SU-DHL-6 (cell line): ENCODE results near the gene TBX19.

Experiments
- H2AFZ ChIP-seq: fragments of 200-600 bp; sonication (generic); 2 replicates; pipeline ENCODE4 v1.6.1; 2014; ENCODE audit warnings: low read depth, mild to moderate bottlenecking, moderate library complexity, mixed read lengths, antibody characterized with exemption, low read length; ENCODE audit not compliant: severe bottlenecking
- H3F3A ChIP-seq: fragments of 200-600 bp; shearing (Covaris generic); 2 replicates; pipeline ENCODE4 v1.6.0; 2016; ENCODE audit warnings: antibody characterized with exemption, mild to moderate bottlenecking; ENCODE audit not compliant: insufficient read depth
- H3K27ac ChIP-seq: fragments of 200-600 bp; sonication (generic); 2 replicates; pipeline ENCODE4 v1.5.1; 2016; ENCODE audit warnings: low read depth, mild to moderate bottlenecking, low read length, moderate library complexity, mixed read lengths
- H3K27me3 ChIP-seq: fragments of 200-600 bp; sonication (generic), shearing (Covaris generic); 2 replicates; pipeline ENCODE4 v1.6.0; 2014; ENCODE audit warnings: mild to moderate bottlenecking, low read length
- H3K36me3 ChIP-seq: fragments of 200-600 bp; sonication (generic); 2 replicates; pipeline ENCODE4 v1.6.1; 2014; ENCODE audit warnings: mild to moderate bottlenecking, low read length, mixed read lengths
- H3K4me2 ChIP-seq: fragments of 300-600, 200-600 bp; shearing (Covaris generic), sonication (generic); 2 replicates; pipeline ENCODE4 v1.6.0; 2014; ENCODE audit warnings: low read length, low read depth, mild to moderate bottlenecking; ENCODE audit not compliant: poor library complexity, severe bottlenecking
- H3K4me3 ChIP-seq: fragments of 200-600 bp; sonication (generic); 2 replicates; pipeline ENCODE4 v1.5.1; 2014; ENCODE audit warnings: antibody characterized with exemption, low read length, mild to moderate bottlenecking, mixed read lengths; ENCODE audit not compliant: insufficient read depth, poor library complexity, severe bottlenecking
- H3K79me2 ChIP-seq: fragments of 200-600 bp; sonication (generic); 2 replicates; pipeline ENCODE4 v1.6.1; 2014; ENCODE audit warnings: mild to moderate bottlenecking, low read length, moderate library complexity; ENCODE audit not compliant: insufficient read depth
- H3K9ac ChIP-seq: fragments of 200-600 bp; sonication (generic); 2 replicates; pipeline ENCODE4 v1.7.0; 2014; ENCODE audit warnings: mild to moderate bottlenecking, low read length
- H3K9me2 ChIP-seq: fragments of 200-600 bp; sonication (generic); replicated peaks from 2 replicates; pipeline ENCODE4 v1.6.1; 2014; ENCODE audit warnings: low read length; ENCODE audit not compliant: insufficient read depth
- H3K9me3 ChIP-seq: fragments of 200-600 bp; sonication (generic); 2 replicates; pipeline ENCODE4 v1.6.1; 2014; ENCODE audit warnings: low read length, mixed read lengths; ENCODE audit not compliant: insufficient read depth
- H4K20me1 ChIP-seq: fragments of 200-600 bp; sonication (generic); 2 replicates; pipeline ENCODE4 v1.6.1; 2014; ENCODE audit warnings: low read depth, mild to moderate bottlenecking, antibody characterized with exemption, low read length, moderate library complexity, mixed read lengths
- CTCF ChIP-seq: fragments of 200-600 bp; sonication (generic); IDR thresholded peaks from one replicate; pipeline ENCODE4 v1.5.1; 2017; ENCODE audit warnings: antibody characterized with exemption, mild to moderate bottlenecking, low read length, moderate library complexity; ENCODE audit not compliant: insufficient read depth, poor library complexity, severe bottlenecking
- EZH2phosphoT487 ChIP-seq: fragments of 200-600 bp; sonication (generic), shearing (Covaris generic); conservative IDR thresholded peaks from 2 replicates; pipeline ENCODE4 v1.6.1; 2018; ENCODE audit warnings: mild to moderate bottlenecking, antibody characterized with exemption, low read length, moderate library complexity, mixed read lengths

TBX19 gene

DNA sequence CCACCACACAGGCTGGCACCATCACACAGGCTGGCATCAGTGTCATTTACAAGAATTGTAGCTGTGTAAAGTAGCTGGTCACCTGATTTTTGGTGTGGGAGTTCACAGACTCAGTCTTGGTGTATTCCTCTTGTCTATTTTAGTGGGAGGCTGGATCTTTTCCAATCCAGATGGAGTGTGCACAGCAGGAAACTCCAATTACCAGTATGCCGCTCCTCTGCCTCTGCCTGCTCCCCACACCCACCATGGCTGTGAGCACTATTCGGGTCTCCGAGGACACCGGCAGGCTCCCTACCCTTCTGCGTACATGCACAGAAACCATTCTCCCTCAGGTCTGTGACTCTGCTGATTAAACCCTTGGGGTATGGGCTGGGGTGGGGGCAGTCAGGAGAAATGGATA is 24.2 kb downstream of the TBX19 start:
- no peak for TF ChIP-seq EZH2phosphoT487
- no peak for TF ChIP-seq CTCF
- H3K27me3 ChIP-seq: no peaks in the 10 kb centered on the region
- H3K9ac ChIP-seq: no peak overlapping the region
- no peaks in the 10 kb centered on the region for H3K9me3 ChIP-seq
- no peak overlapping the region for H2AFZ ChIP-seq
- H4K20me1 ChIP-seq: no peaks in the 10 kb centered on the region
- H3K4me2 ChIP-seq: no peak overlapping the region
- no peaks in the 10 kb centered on the region for H3K9me2 ChIP-seq
- H3K79me2 ChIP-seq: no peaks in the 10 kb centered on the region
- no peaks in the 10 kb centered on the region for H3F3A ChIP-seq
- no peaks in the 10 kb centered on the region for H3K36me3 ChIP-seq
- no peak overlapping the region for H3K27ac ChIP-seq
- H3K4me3 ChIP-seq: no peak overlapping the region

GRCh38 chr1:168312718-168313604 is 32.3 kb downstream of the TBX19 start:
- Histone ChIP-seq H3K9ac (no peak overlapping the region), H3F3A (no peaks in the 10 kb centered on the region), H4K20me1 (no peaks in the 10 kb centered on the region), H2AFZ (no peak overlapping the region), H3K4me3 (no peak overlapping the region), H3K27ac (no peak overlapping the region), H3K79me2 (no peaks in the 10 kb centered on the region), H3K9me2 (no peaks in the 10 kb centered on the region), H3K4me2 (no peak overlapping the region), H3K27me3 (no peaks in the 10 kb centered on the region), H3K9me3 (no peaks in the 10 kb centered on the region), H3K36me3 (no peaks in the 10 kb centered on the region)
- TF ChIP-seq CTCF (no peak), EZH2phosphoT487 (no peak)

DNA sequence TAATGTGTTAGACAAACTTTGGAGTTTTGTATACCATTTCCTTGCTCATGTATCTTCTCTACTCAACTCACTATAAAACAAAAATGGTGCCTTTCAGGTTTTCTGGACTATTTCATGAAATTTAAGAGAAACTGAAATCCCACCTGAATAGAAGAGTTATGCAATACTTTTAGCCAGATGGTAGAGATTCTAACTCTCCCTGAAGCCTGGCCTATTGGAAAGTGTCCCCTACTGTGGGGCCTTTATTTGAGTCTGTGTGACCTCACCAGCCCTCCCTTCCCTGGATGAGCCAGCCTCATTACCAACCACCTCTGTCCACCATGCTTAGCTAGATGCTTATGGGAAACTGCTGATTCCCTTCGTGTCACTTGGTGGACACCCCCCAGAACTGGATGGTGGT is 35.5 kb downstream of the TBX19 start:
- Histone ChIP-seq H3K9me3 (no peaks in the 10 kb centered on the region), H3K27me3 (no peaks in the 10 kb centered on the region), H3K4me3 (no peak overlapping the region), H3K9ac (no peak overlapping the region), H3K79me2 (no peaks in the 10 kb centered on the region), H3K9me2 (no peaks in the 10 kb centered on the region), H4K20me1 (no peaks in the 10 kb centered on the region), H2AFZ (no peak overlapping the region), H3K4me2 (no peak overlapping the region), H3K27ac (no peak overlapping the region), H3K36me3 (no peaks in the 10 kb centered on the region), H3F3A (no peaks in the 10 kb centered on the region)
- no peak for TF ChIP-seq EZH2phosphoT487
- TF ChIP-seq CTCF: no peak
